Measurements from ENCODE around the gene MECP2. TPM values are rescaled to one million over a fixed set of nuclear protein-coding genes. Genes with fewer than 3 reads are reported as not detected.

MECP2 gene
- total RNA-seq, 1 donor from 2014 or later, result 26.7 TPM

GRCh38 chrX:154064637-154065435 lies 32.7 kb downstream of the MECP2 start:
- Histone ChIP-seq H3K4me2 (no peak overlapping the region), H2AFZ (replicated peaks) (no peak overlapping the region), H3K9ac (no peak overlapping the region), H3K79me2 (ENCODE audit: low read depth) (peaks cover 90% of the 10 kb centered on the region), H3K9me3 (ENCODE audit: low read depth) (no peaks in the 10 kb centered on the region), H4K20me1 (ENCODE audit: low read depth) (peaks cover 72% of the 10 kb centered on the region), H3F3A (ENCODE audit: low read depth) (no peaks in the 10 kb centered on the region), H3K4me3 (no peak overlapping the region), H3K27ac (no peak overlapping the region), H3K4me1 (no peaks in the 10 kb centered on the region), H3K27me3 (no peaks in the 10 kb centered on the region), H3K36me3 (no peaks in the 10 kb centered on the region)
- Mint-ChIP-seq H3K9me3 (peaks cover 13% of the 10 kb centered on the region), H3K27me3 (ENCODE audit: insufficient read depth, low read depth) (no peaks in the 10 kb centered on the region), H3K36me3 (peaks cover 4% of the 10 kb centered on the region), H3K4me1 (peaks cover 15% of the 10 kb centered on the region), H3K4me3 (no peak overlapping the region), H3K27ac (no peak overlapping the region)
- DNase-seq (ENCODE audit: low spot score), result no peak
- TF ChIP-seq, protein P1, sequence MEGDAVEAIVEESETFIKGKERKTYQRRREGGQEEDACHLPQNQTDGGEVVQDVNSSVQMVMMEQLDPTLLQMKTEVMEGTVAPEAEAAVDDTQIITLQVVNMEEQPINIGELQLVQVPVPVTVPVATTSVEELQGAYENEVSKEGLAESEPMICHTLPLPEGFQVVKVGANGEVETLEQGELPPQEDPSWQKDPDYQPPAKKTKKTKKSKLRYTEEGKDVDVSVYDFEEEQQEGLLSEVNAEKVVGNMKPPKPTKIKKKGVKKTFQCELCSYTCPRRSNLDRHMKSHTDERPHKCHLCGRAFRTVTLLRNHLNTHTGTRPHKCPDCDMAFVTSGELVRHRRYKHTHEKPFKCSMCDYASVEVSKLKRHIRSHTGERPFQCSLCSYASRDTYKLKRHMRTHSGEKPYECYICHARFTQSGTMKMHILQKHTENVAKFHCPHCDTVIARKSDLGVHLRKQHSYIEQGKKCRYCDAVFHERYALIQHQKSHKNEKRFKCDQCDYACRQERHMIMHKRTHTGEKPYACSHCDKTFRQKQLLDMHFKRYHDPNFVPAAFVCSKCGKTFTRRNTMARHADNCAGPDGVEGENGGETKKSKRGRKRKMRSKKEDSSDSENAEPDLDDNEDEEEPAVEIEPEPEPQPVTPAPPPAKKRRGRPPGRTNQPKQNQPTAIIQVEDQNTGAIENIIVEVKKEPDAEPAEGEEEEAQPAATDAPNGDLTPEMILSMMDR (IDR thresholded peaks at IDR 0.05), result no peak
- no peak for TF ChIP-seq EZH2 (IDR thresholded peaks at IDR 0.05)
- no peak for TF ChIP-seq EZH2phosphoT487 (IDR thresholded peaks at IDR 0.05)

DNA sequence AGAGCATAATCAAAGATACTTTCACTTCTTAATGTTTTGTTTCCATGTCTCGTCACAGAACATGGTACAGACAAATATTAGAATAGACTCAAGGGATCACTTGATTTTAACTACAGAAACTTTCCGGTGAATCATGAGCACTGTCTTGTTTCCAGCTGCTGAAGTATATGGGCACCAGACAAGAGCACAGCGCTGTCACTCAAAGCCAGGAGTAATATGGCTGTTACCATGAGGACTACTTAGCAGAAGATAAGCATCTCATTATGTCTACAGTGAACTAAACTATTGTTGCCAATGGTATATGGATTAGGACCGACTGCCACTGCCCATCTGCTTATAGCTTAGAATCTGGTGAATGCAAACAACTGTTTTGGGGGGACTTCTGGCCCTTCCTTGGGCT lies 34.3 kb downstream of the MECP2 start:
- Histone ChIP-seq H3K79me2 (ENCODE audit: low read depth) (peaks cover 92% of the 10 kb centered on the region), H3K36me3 (no peaks in the 10 kb centered on the region), H3K4me1 (no peaks in the 10 kb centered on the region), H3K4me3 (no peak overlapping the region), H3K27me3 (no peaks in the 10 kb centered on the region), H3K9me3 (ENCODE audit: low read depth) (no peaks in the 10 kb centered on the region), H4K20me1 (ENCODE audit: low read depth) (peaks cover 75% of the 10 kb centered on the region), H3K27ac (no peak overlapping the region), H2AFZ (replicated peaks) (no peak overlapping the region), H3K4me2 (no peak overlapping the region), H3F3A (ENCODE audit: low read depth) (no peaks in the 10 kb centered on the region), H3K9ac (no peak overlapping the region)
- Mint-ChIP-seq H3K9me3 (peaks cover 17% of the 10 kb centered on the region), H3K36me3 (peaks cover 4% of the 10 kb centered on the region), H3K27me3 (ENCODE audit: insufficient read depth, low read depth) (peaks cover 2% of the 10 kb centered on the region), H3K4me1 (peaks cover 15% of the 10 kb centered on the region), H3K4me3 (no peak overlapping the region), H3K27ac (no peak overlapping the region)
- DNase-seq (ENCODE audit: low spot score), result no peak
- TF ChIP-seq EZH2 (IDR thresholded peaks at IDR 0.05), result no peak
- TF ChIP-seq, protein P1 (IDR thresholded peaks at IDR 0.05), result no peak
- TF ChIP-seq EZH2phosphoT487 (IDR thresholded peaks at IDR 0.05), result no peak

- DNase-seq (ENCODE audit: low spot score), result no peak
- H3K4me1 ChIP-seq, result no peaks in the 10 kb centered on the region
- Mint-ChIP-seq H3K27ac (no peak overlapping the region), H3K4me1 (peaks cover 15% of the 10 kb centered on the region), H3K4me3 (no peak overlapping the region), H3K9me3 (peaks cover 17% of the 10 kb centered on the region), H3K36me3 (peaks cover under 1% of the 10 kb centered on the region), H3K27me3 (ENCODE audit: insufficient read depth, low read depth) (peaks cover 2% of the 10 kb centered on the region)
- no peak overlapping the region for H3K4me2 ChIP-seq
- no peaks in the 10 kb centered on the region for H3F3A ChIP-seq (ENCODE audit: low read depth)
- H3K27me3 ChIP-seq, result no peaks in the 10 kb centered on the region
- H3K79me2 ChIP-seq (ENCODE audit: low read depth), result peaks cover 87% of the 10 kb centered on the region
- no peak overlapping the region for H3K4me3 ChIP-seq
- no peaks in the 10 kb centered on the region for H3K9me3 ChIP-seq (ENCODE audit: low read depth)
- H3K36me3 ChIP-seq, result no peaks in the 10 kb centered on the region
- H2AFZ ChIP-seq (replicated peaks), result no peak overlapping the region
- H3K27ac ChIP-seq, result no peak overlapping the region
- H4K20me1 ChIP-seq (ENCODE audit: low read depth), result peaks cover 75% of the 10 kb centered on the region
- no peak for TF ChIP-seq EZH2 (IDR thresholded peaks at IDR 0.05)
- TF ChIP-seq, protein P1 (IDR thresholded peaks at IDR 0.05), result no peak
- TF ChIP-seq EZH2phosphoT487 (IDR thresholded peaks at IDR 0.05), result no peak
- H3K9ac ChIP-seq, result no peak overlapping the region
These were observed 35.7 kb downstream of the MECP2 start for GRCh38 chrX:154061801-154062200.

Measured in neural progenitor cell (in vitro differentiated cells).